MM.1S (cell line): ENCODE results near the gene NDUFB10.

ENCODE experiments used
- DNase-seq: peaks from one replicate; pipeline ENCODE4 v3.0.0-alpha.2; 2015
- H2AFZ ChIP-seq: fragments of 300-600 bp; sonication (generic); 2 replicates; pipeline ENCODE4 v1.6.0; 2016; ENCODE audit warnings: antibody characterized with exemption, low read length
- H3F3A ChIP-seq: fragments of 300-600 bp; sonication (generic); 2 replicates; pipeline ENCODE4 v1.6.1; 2016; ENCODE audit warnings: mild to moderate bottlenecking, antibody characterized with exemption, low read length, moderate library complexity, mixed read lengths; ENCODE audit not compliant: insufficient read depth
- H3K27ac ChIP-seq: fragments of 300-600 bp; sonication (generic); 2 replicates; pipeline ENCODE4 v1.5.1; 2016; ENCODE audit warnings: mild to moderate bottlenecking, low read length
- H3K27me3 ChIP-seq: fragments of 300-600 bp; sonication (generic); replicated peaks from 2 replicates; pipeline ENCODE4 v1.6.0; 2016; ENCODE audit warnings: low read length; ENCODE audit not compliant: insufficient read depth
- H3K36me3 ChIP-seq: fragments of 300-600 bp; sonication (generic); replicated peaks from 2 replicates; pipeline ENCODE4 v1.6.1; 2016; ENCODE audit warnings: mild to moderate bottlenecking, low read length, mixed read lengths; ENCODE audit not compliant: insufficient read depth
- H3K4me1 ChIP-seq: fragments of 300-600 bp; sonication (generic); 2 replicates; pipeline ENCODE4 v1.6.1; 2016; ENCODE audit warnings: low read length, mixed read lengths
- H3K4me2 ChIP-seq: fragments of 300-600 bp; sonication (generic); 2 replicates; pipeline ENCODE4 v1.6.0; 2016; ENCODE audit warnings: low read depth, low read length
- H3K4me3 ChIP-seq: fragments of 300-600 bp; sonication (generic); 2 replicates; pipeline ENCODE4 v1.5.1; 2016; ENCODE audit warnings: low read length, mixed read lengths
- H3K79me2 ChIP-seq: fragments of 300-600 bp; sonication (generic); 2 replicates; pipeline ENCODE4 v1.6.1; 2016; ENCODE audit warnings: mixed run types, low read length, mixed read lengths
- H3K9ac ChIP-seq: fragments of 300-600 bp; sonication (generic); 2 replicates; pipeline ENCODE4 v1.6.1; 2016; ENCODE audit warnings: low read length, mixed read lengths
- H3K9me2 ChIP-seq: fragments of 300-600 bp; sonication (generic); replicated peaks from 2 replicates; pipeline ENCODE4 v1.6.1; 2016; ENCODE audit warnings: mild to moderate bottlenecking, low read length, mixed read lengths; ENCODE audit not compliant: insufficient read depth
- H3K9me3 ChIP-seq: fragments of 300-600 bp; sonication (generic); replicated peaks from 2 replicates; pipeline ENCODE4 v1.6.1; 2016; ENCODE audit warnings: mild to moderate bottlenecking, low read length, mixed read lengths; ENCODE audit not compliant: insufficient read depth
- H4K20me1 ChIP-seq: fragments of 300-600 bp; sonication (generic); 2 replicates; pipeline ENCODE4 v1.6.1; 2016; ENCODE audit warnings: mild to moderate bottlenecking, low read length, moderate library complexity, mixed read lengths; ENCODE audit not compliant: insufficient read depth
- EZH2 ChIP-seq: fragments of 300-600 bp; sonication (generic); optimal IDR thresholded peaks from 2 replicates; pipeline ENCODE3; 2017; ENCODE audit warnings: low read depth, mild to moderate bottlenecking, antibody characterized with exemption, low read length, mixed read lengths
- EZH2phosphoT487 ChIP-seq: fragments of 300-600 bp; sonication (generic); IDR thresholded peaks from 2 replicates; pipeline ENCODE4 v1.6.1; 2018; ENCODE audit warnings: antibody characterized with exemption, low read length
- TF ChIP-seq, protein P1 (sequence below): fragments of 300-600 bp; sonication (generic); IDR thresholded peaks from 2 replicates; pipeline ENCODE4 v1.5.1; 2016; ENCODE audit warnings: antibody characterized with exemption, low read length, mixed read lengths

NDUFB10 gene

DNA sequence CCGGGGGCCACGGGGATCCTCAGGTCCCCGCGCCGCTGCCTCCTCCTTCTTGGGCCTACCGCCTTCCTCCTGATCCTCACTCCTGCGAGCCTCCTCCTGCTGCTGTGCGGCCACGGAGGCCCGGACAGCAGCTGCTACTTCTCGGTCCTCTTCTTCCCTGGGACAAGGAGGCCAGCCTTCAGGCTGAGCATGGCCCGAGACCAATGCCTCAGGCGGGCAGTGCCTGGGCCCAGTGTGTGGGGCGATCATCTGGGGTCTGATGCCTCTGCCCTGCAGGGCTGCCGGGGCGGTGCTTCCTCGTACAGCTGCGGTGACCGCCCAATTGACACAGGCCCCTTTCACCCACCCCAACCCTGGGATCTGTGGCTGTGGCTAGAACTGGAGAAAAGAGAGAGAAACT, 41.7 kb downstream of the NDUFB10 start:
- Histone ChIP-seq H3K9me3 (no peaks in the 10 kb centered on the region), H2AFZ (no peak overlapping the region), H3K27me3 (no peaks in the 10 kb centered on the region), H4K20me1 (no peaks in the 10 kb centered on the region; the same call in 1 of the 2 replicates), H3K4me1 (no peaks in the 10 kb centered on the region), H3K79me2 (peaks cover 33% of the 10 kb centered on the region), H3K27ac (no peak overlapping the region), H3K9me2 (no peaks in the 10 kb centered on the region), H3F3A (no peaks in the 10 kb centered on the region), H3K4me2 (no peak overlapping the region), H3K4me3 (no peak overlapping the region), H3K36me3 (no peaks in the 10 kb centered on the region), H3K9ac (no peak overlapping the region)
- TF ChIP-seq, protein P1, sequence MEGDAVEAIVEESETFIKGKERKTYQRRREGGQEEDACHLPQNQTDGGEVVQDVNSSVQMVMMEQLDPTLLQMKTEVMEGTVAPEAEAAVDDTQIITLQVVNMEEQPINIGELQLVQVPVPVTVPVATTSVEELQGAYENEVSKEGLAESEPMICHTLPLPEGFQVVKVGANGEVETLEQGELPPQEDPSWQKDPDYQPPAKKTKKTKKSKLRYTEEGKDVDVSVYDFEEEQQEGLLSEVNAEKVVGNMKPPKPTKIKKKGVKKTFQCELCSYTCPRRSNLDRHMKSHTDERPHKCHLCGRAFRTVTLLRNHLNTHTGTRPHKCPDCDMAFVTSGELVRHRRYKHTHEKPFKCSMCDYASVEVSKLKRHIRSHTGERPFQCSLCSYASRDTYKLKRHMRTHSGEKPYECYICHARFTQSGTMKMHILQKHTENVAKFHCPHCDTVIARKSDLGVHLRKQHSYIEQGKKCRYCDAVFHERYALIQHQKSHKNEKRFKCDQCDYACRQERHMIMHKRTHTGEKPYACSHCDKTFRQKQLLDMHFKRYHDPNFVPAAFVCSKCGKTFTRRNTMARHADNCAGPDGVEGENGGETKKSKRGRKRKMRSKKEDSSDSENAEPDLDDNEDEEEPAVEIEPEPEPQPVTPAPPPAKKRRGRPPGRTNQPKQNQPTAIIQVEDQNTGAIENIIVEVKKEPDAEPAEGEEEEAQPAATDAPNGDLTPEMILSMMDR: no peak
- TF ChIP-seq EZH2phosphoT487: no peak
- no peak for TF ChIP-seq EZH2
- DNase-seq: no peak

DNA sequence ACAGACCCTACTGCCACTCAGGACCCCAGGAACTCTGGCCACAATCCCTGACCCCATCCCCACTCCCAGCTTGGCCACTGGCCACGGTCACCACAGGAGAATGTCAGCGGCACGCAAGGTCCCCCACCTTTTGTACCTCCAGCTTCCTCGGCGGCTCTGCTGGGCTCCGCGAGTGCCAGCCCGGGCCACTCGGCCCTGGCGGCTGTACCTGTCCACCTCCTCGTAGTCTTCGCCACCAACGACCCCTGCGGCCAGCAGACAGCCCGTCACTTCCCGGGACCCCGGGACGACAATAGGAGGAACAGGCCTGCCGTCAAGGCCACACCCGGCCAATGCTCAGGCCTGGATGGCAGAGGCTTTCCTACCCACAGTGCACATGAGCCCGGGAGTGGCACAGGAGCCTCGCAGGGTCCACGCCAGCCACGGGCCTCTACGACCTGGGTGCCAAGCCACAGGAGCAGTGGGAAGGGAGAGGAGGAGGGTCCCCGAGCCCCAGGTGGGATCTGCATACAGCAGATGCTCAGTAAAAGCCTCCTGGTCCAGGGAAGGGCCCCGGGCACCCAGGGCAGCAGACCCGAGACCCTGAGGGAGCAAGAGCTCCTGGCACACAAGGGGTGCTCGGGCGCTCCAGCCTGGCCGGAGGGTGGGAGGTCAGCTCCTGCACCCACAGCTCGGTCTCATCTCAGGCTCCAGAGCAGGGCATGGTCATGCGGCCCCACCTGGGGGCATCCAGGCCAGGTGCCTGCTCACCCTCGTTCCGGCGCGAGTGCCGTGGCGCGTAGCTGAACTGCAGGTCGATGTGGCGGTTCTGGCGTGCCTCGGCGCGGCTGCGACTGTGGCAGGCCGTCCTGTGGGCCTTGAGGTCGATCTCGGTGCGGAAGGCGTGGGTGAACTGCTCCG, 42.4 kb downstream of the NDUFB10 start:
- Histone ChIP-seq H3K9ac (no peak overlapping the region), H3K4me3 (no peak overlapping the region), H3K4me1 (no peaks in the 10 kb centered on the region), H3K9me3 (no peaks in the 10 kb centered on the region), H2AFZ (no peak overlapping the region), H4K20me1 (no peaks in the 10 kb centered on the region; the same call in 1 of the 2 replicates), H3K4me2 (no peak overlapping the region), H3K9me2 (no peaks in the 10 kb centered on the region), H3K27ac (no peak overlapping the region), H3K79me2 (peaks cover 40% of the 10 kb centered on the region), H3K36me3 (no peaks in the 10 kb centered on the region), H3K27me3 (no peaks in the 10 kb centered on the region), H3F3A (no peaks in the 10 kb centered on the region)
- TF ChIP-seq, protein P1: no peak
- no peak for TF ChIP-seq EZH2
- no peak for TF ChIP-seq EZH2phosphoT487
- DNase-seq: no peak

DNA sequence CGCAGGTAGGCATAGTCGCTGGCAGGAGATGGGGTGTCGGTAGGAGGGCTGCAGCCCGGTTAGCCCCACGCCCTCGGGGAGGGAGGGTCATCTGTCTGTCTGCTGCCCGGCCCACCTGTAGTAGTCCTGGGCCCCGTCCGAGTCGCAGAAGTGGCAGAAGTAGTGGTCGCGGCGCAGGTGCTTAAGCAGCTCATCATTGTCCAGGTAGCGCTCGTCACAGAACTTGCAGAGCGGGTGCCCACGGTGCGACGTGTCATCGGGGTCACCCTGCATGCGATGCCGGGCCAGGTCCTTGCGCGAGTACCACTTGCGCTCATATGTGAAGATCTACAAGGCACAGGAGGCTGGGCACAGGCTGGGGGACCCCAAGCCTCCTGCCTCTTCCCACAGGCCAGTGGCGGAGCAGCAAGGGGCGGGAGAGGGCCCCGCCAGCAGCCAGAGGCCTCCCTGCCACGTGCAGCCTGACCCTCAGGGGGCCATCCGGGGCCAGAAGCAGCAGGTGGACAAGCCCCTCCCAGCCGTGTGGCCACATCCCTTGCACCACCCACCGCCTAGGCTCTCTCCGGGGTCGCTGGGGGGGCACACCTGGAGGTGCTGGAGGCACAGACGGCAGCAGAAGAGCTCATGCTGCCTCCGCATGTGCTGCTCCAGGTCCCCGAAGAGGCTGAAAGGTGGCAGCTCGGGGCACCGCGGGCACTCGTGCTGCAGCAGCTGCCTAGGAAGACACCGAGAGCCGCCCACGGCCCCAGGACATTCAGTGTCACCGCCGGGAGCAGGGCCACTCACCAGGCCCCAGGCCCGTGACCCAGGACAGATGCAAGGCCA, 43.3 kb downstream of the NDUFB10 start:
- Histone ChIP-seq H3K9me2 (no peaks in the 10 kb centered on the region), H3K9me3 (no peaks in the 10 kb centered on the region), H3F3A (no peaks in the 10 kb centered on the region), H3K9ac (no peak overlapping the region), H3K4me1 (peaks cover 5% of the 10 kb centered on the region; the same call in 1 of the 2 replicates), H3K27me3 (no peaks in the 10 kb centered on the region), H3K4me2 (no peak overlapping the region), H3K27ac (no peak overlapping the region), H4K20me1 (peaks cover 2% of the 10 kb centered on the region; the same call in 1 of the 2 replicates), H3K4me3 (no peak overlapping the region), H3K79me2 (peaks cover 49% of the 10 kb centered on the region), H3K36me3 (no peaks in the 10 kb centered on the region), H2AFZ (no peak overlapping the region)
- DNase-seq: no peak
- TF ChIP-seq EZH2: no peak
